GM06990 (cell line): ENCODE results near the gene ADARB2.

ENCODE experiments used
- DNase-seq: peaks from one replicate; pipeline ENCODE4 v3.0.0-alpha.2; 2011; ENCODE audit not compliant: insufficient read length; ENCODE audit errors: extremely low read depth
- H3K27me3 ChIP-seq: replicated peaks from 2 replicates; pipeline ENCODE4 v1.6.0; 2011; ENCODE audit warnings: low read length; ENCODE audit not compliant: control insufficient read depth, insufficient read depth
- H3K36me3 ChIP-seq: 2 replicates; pipeline ENCODE4 v1.5.1; 2011; ENCODE audit warnings: low read length; ENCODE audit not compliant: control insufficient read depth, insufficient read depth
- H3K4me3 ChIP-seq: replicated peaks from 2 replicates; pipeline ENCODE4 v1.5.1; 2011; ENCODE audit warnings: low read depth, mild to moderate bottlenecking, control low read depth, low read length
- TF ChIP-seq, protein P1 (sequence below): IDR thresholded peaks from 2 replicates; pipeline ENCODE4 v1.5.1; 2011; ENCODE audit warnings: low read length, control low read depth, mild to moderate bottlenecking, inconsistent platforms; ENCODE audit not compliant: insufficient read depth, poor library complexity, severe bottlenecking

Gene ADARB2

DNA sequence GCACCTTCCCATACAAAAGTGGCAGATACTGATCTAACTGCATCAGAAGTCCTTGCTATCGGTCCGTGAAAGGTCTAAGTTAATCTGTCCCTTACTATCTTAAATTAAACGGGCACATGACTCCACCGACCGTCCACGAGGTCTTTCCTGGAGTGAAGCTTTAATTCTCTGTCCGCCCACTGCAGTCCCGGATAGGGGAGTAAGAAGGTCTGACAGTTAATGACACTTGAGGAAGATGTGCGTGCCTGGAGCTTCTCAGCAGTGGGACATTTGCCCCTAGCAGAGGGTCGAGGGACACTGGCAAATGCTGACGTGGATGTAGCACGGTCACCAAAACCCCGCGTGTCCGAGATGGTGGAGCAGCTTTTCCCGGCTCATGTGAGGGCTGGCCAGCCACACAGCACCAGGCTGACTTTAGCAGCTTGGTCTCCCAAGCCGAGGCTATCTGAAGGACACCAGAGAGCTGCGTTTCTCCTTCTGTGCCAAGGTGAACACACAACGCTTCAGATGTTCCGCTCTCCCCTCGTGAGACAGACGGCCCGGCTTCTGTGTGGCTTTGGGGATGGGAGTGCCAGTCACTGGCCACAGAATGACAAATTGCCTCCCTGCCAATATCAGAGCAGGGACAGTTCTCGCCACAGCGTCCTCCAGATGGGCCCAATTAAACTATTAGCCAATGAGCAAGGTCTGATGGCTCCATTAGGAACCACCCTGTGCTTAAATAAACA lies 86.6 kb downstream of the ADARB2 start:
- H3K36me3 ChIP-seq, result peaks cover 1% of the 10 kb centered on the region
- H3K27me3 ChIP-seq, result no peaks in the 10 kb centered on the region
- TF ChIP-seq, protein P1, sequence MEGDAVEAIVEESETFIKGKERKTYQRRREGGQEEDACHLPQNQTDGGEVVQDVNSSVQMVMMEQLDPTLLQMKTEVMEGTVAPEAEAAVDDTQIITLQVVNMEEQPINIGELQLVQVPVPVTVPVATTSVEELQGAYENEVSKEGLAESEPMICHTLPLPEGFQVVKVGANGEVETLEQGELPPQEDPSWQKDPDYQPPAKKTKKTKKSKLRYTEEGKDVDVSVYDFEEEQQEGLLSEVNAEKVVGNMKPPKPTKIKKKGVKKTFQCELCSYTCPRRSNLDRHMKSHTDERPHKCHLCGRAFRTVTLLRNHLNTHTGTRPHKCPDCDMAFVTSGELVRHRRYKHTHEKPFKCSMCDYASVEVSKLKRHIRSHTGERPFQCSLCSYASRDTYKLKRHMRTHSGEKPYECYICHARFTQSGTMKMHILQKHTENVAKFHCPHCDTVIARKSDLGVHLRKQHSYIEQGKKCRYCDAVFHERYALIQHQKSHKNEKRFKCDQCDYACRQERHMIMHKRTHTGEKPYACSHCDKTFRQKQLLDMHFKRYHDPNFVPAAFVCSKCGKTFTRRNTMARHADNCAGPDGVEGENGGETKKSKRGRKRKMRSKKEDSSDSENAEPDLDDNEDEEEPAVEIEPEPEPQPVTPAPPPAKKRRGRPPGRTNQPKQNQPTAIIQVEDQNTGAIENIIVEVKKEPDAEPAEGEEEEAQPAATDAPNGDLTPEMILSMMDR, result no peak
- no peak for DNase-seq
- H3K4me3 ChIP-seq, result no peak overlapping the region

GRCh38 chr10:1648648-1649047 lies 88.7 kb downstream of the ADARB2 start:
- Histone ChIP-seq H3K4me3 (no peak overlapping the region), H3K27me3 (no peaks in the 10 kb centered on the region), H3K36me3 (no peaks in the 10 kb centered on the region; the same call in 1 of the 2 replicates)
- peak; percentile 50 for DNase-seq
- TF ChIP-seq, protein P1, result no peak

- TF ChIP-seq, protein P1, result no peak
- no peaks in the 10 kb centered on the region for H3K36me3 ChIP-seq
- DNase-seq, result no peak
- no peaks in the 10 kb centered on the region for H3K27me3 ChIP-seq
- no peak overlapping the region for H3K4me3 ChIP-seq
Observed at GRCh38 chr10:1646332-1646731, 91.0 kb downstream of the ADARB2 start.

GRCh38 chr10:1645896-1646295 lies 91.4 kb downstream of the ADARB2 start:
- Histone ChIP-seq H3K27me3 (no peaks in the 10 kb centered on the region), H3K4me3 (no peak overlapping the region), H3K36me3 (no peaks in the 10 kb centered on the region)
- DNase-seq, result no peak
- TF ChIP-seq, protein P1, result no peak

- DNase-seq, result no peak
- H3K27me3 ChIP-seq, result no peaks in the 10 kb centered on the region
- H3K36me3 ChIP-seq, result no peaks in the 10 kb centered on the region
- TF ChIP-seq, protein P1, result no peak
- H3K4me3 ChIP-seq, result no peak overlapping the region
Observed at GRCh38 chr10:1644191-1644711, 93.1 kb downstream of the ADARB2 start.

GRCh38 chr10:1643908-1644179 lies 93.5 kb downstream of the ADARB2 start:
- Histone ChIP-seq H3K27me3 (no peaks in the 10 kb centered on the region), H3K4me3 (no peak overlapping the region), H3K36me3 (no peaks in the 10 kb centered on the region)
- TF ChIP-seq, protein P1, result no peak
- DNase-seq, result no peak
